Fibroblast of lung (primary cell): ENCODE results near the gene SRPX2. TPM values are rescaled to one million over a fixed set of nuclear protein-coding genes. Genes with fewer than 3 reads are reported as not detected.

Experiments
- DNase-seq, 2 donors: peaks; one replicate each; pipeline versions ENCODE4 v3.0.0 to v3.0.0-alpha.2; 2010; ENCODE audit warnings: low read depth in 2 of 2
- H2AFZ ChIP-seq: 2 replicates; pipeline ENCODE4 v1.5.1; 2012; ENCODE audit warnings: low read length, control low read depth, inconsistent platforms
- H3K27ac ChIP-seq: 2 replicates; pipeline ENCODE4 v1.5.1; 2011; ENCODE audit warnings: low read length, control low read depth; ENCODE audit not compliant: insufficient read depth
- H3K27me3 ChIP-seq: 2 replicates; pipeline ENCODE4 v1.5.1; 2011; ENCODE audit warnings: mild to moderate bottlenecking, low read length; ENCODE audit not compliant: control insufficient read depth, insufficient read depth
- H3K36me3 ChIP-seq: 2 replicates; pipeline ENCODE4 v1.5.1; 2011; ENCODE audit warnings: low read length; ENCODE audit not compliant: control insufficient read depth, insufficient read depth
- H3K4me1 ChIP-seq: 2 replicates; pipeline ENCODE4 v1.5.1; 2011; ENCODE audit warnings: low read length; ENCODE audit not compliant: control insufficient read depth, insufficient read depth; ENCODE audit errors: extremely low read depth
- H3K4me2 ChIP-seq: 2 replicates; pipeline ENCODE4 v1.5.1; 2011; ENCODE audit warnings: low read length, control low read depth; ENCODE audit not compliant: insufficient read depth; ENCODE audit errors: extremely low read depth
- H3K4me3 ChIP-seq, 4 experiments: fragments of 200-600 bp in 1 of 4; sonication (generic) in 1 of 4; replicated peaks in 1 of 4; 2 replicates each; pipeline ENCODE4 v1.5.1; 2011 to 2016; ENCODE audit warnings: low read length in 4 of 4, low read depth in 3 of 4, mild to moderate bottlenecking in 3 of 4, control low read depth in 2 of 4, inconsistent platforms in 1 of 4, mixed read lengths in 1 of 4; ENCODE audit not compliant: insufficient read depth in 1 of 4; ENCODE audit errors: control extremely low read depth in 1 of 4
- H3K79me2 ChIP-seq: 2 replicates; pipeline ENCODE4 v1.5.1; 2012; ENCODE audit warnings: mild to moderate bottlenecking, low read length, inconsistent platforms; ENCODE audit not compliant: control insufficient read depth, insufficient read depth
- H3K9ac ChIP-seq: 2 replicates; pipeline ENCODE4 v1.5.1; 2011; ENCODE audit warnings: mild to moderate bottlenecking, low read length, control low read depth; ENCODE audit not compliant: insufficient read depth
- H3K9me3 ChIP-seq: 2 replicates; pipeline ENCODE4 v1.5.1; 2012; ENCODE audit warnings: low read depth, low read length; ENCODE audit not compliant: control insufficient read depth, insufficient read depth
- H4K20me1 ChIP-seq: 2 replicates; pipeline ENCODE4 v1.5.1; 2011; ENCODE audit warnings: low read length; ENCODE audit not compliant: control insufficient read depth, insufficient read depth; ENCODE audit errors: extremely low read depth
- CTCF ChIP-seq, 2 donors: IDR thresholded peaks in 1 of 2; conservative IDR thresholded peaks in 1 of 2; 1 replicate in 1 of 2; 2 replicates in 1 of 2; pipeline ENCODE4 v1.5.1; 2011 to 2012; ENCODE audit warnings: low read length in 2 of 2, control low read depth in 1 of 2, inconsistent platforms in 1 of 2, low read depth in 1 of 2, mild to moderate bottlenecking in 1 of 2
- EZH2 ChIP-seq: IDR thresholded peaks from 2 replicates; pipeline ENCODE4 v1.5.1; 2012; ENCODE audit warnings: low read length, control low read depth, mild to moderate bottlenecking; ENCODE audit errors: missing control alignments
- polyA plus RNA-seq, 2 donors: library from polyadenylated mRNA; depleted of rRNA in 1 of 2; stranded (reverse) in 1 of 2; unstranded in 1 of 2; fragments of >200 nt; gene quantifications; 2 replicates each; pipeline ENCODE4 v1.2.1, GENCODE V29; 2011 to 2012; ENCODE audit warnings: missing spikeins in 1 of 2
- total RNA-seq: library from RNA; depleted of rRNA; stranded (reverse); fragments of >200 nt; gene quantifications from 2 replicates; pipeline ENCODE4 v1.2.1, GENCODE V29; 2014

Gene SRPX2
- total and polyA plus RNA-seq, 2 donors (not counting 1 experiment from before 2014, with no cell fraction given): 18.2 to 77.6 TPM

DNA sequence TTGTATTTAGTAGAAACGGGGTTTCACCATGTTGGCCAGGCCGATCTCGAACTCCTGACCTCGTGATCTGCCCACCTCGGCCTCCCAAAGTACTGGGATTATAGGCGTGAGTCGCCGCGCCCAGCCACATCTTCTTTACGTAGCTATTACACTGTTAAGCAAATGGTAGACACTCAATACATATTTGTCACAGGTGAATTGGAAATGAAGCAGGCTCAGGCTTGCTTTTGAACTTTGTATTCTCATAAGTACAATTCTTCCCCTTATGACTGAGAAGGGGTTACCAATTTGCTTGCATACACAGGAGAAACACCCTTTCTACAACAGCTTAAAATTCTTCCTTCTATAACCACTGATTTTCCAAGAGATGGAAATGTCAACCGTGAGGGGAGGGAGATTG, 787 bp upstream of the SRPX2 start:
- H3K36me3 ChIP-seq: no peaks in the 10 kb centered on the region
- no peaks in the 10 kb centered on the region for H3K27me3 ChIP-seq
- peak overlapping the region in 1 of 4 experiments; percentile 82 for H3K4me3 ChIP-seq
- H3K4me1 ChIP-seq: peaks cover 21% of the 10 kb centered on the region
- TF ChIP-seq EZH2 (no peak), CTCF (conservative IDR thresholded peaks at IDR 0.05 in 1 of 2, IDR thresholded peaks at IDR 0.05 in 1 of 2; ENCODE audit: low read depth in 1 of 2, low read length in 2 of 2) (no peak)
- no peaks in the 10 kb centered on the region for H4K20me1 ChIP-seq
- no peak overlapping the region for H2AFZ ChIP-seq
- no peak overlapping the region for H3K9ac ChIP-seq
- peaks cover 12% of the 10 kb centered on the region for H3K79me2 ChIP-seq
- H3K9me3 ChIP-seq: no peaks in the 10 kb centered on the region
- H3K4me2 ChIP-seq: no peak overlapping the region
- peak overlapping the region; percentile 60 for H3K27ac ChIP-seq
- no peak for DNase-seq

DNA sequence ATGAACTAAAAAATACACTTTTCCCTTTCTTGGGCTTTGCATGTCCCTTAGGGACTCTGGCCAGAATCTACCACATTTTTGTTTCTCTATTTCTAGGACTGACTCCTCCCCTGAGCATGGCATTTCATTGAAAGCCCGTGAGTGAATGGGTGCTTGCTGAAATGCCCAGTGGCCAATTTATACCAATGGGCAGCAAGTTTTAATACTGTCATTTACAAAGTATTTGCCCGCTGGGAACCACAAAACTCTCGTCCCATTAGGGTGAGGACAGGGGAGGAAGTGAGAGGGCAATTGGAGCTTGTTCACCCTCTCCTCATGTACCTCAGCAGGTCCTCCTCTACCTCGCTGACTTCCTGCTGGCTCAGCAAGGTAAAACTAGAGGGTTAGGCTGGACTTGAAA, 1.1 kb downstream of the SRPX2 start:
- Histone ChIP-seq H3K27ac (peak overlapping the region; percentile 88), H3K4me1 (peaks cover 27% of the 10 kb centered on the region), H3K27me3 (no peaks in the 10 kb centered on the region), H3K9me3 (no peaks in the 10 kb centered on the region), H4K20me1 (no peaks in the 10 kb centered on the region), H3K9ac (peak overlapping the region; percentile 65), H3K36me3 (no peaks in the 10 kb centered on the region), H3K4me2 (peak overlapping the region; percentile 76), H2AFZ (no peak overlapping the region), H3K79me2 (peaks cover 12% of the 10 kb centered on the region), H3K4me3 (peak overlapping the region; percentile 45 to 82 (median 64))
- peak in 1 of 2 donors; percentile 43 for DNase-seq
- TF ChIP-seq EZH2 (no peak), CTCF (conservative IDR thresholded peaks at IDR 0.05 in 1 of 2, IDR thresholded peaks at IDR 0.05 in 1 of 2; ENCODE audit: low read depth in 1 of 2, low read length in 2 of 2) (no peak)

DNA sequence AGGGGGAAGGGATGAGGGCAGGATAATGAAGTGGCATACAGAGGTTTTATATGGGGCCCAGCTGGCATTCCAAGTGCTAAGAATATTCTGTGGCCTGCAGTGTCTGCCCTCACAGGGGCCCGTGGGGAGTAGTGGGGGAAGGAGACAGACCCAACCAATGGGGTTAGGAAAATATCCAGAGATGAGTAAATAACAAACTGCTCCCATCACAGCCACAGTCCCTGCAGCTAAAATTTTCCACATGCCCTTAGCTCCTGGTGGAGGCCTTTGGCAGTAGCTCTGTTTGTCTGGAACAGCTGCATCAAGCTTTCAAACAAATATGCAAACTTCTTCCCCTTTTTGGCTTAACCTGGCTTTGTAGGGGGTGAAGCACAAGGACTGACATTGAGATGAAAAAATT, 3.1 kb downstream of the SRPX2 start:
- Histone ChIP-seq H3K4me2 (peak overlapping the region; percentile 10), H3K79me2 (peaks cover 12% of the 10 kb centered on the region), H3K27ac (peak overlapping the region; percentile 13), H3K36me3 (no peaks in the 10 kb centered on the region), H3K4me3 (no peak overlapping the region), H4K20me1 (no peaks in the 10 kb centered on the region), H3K9ac (no peak overlapping the region), H3K27me3 (no peaks in the 10 kb centered on the region), H3K9me3 (no peaks in the 10 kb centered on the region), H2AFZ (no peak overlapping the region), H3K4me1 (peaks cover 33% of the 10 kb centered on the region)
- peak; percentile 39 to 51 for DNase-seq
- TF ChIP-seq CTCF (conservative IDR thresholded peaks at IDR 0.05 in 1 of 2, IDR thresholded peaks at IDR 0.05 in 1 of 2; ENCODE audit: low read depth in 1 of 2, low read length in 2 of 2) (no peak), EZH2 (no peak)
